ENCODE data around the gene MAG.

Gene MAG, protein sequence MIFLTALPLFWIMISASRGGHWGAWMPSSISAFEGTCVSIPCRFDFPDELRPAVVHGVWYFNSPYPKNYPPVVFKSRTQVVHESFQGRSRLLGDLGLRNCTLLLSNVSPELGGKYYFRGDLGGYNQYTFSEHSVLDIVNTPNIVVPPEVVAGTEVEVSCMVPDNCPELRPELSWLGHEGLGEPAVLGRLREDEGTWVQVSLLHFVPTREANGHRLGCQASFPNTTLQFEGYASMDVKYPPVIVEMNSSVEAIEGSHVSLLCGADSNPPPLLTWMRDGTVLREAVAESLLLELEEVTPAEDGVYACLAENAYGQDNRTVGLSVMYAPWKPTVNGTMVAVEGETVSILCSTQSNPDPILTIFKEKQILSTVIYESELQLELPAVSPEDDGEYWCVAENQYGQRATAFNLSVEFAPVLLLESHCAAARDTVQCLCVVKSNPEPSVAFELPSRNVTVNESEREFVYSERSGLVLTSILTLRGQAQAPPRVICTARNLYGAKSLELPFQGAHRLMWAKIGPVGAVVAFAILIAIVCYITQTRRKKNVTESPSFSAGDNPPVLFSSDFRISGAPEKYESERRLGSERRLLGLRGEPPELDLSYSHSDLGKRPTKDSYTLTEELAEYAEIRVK

DNA sequence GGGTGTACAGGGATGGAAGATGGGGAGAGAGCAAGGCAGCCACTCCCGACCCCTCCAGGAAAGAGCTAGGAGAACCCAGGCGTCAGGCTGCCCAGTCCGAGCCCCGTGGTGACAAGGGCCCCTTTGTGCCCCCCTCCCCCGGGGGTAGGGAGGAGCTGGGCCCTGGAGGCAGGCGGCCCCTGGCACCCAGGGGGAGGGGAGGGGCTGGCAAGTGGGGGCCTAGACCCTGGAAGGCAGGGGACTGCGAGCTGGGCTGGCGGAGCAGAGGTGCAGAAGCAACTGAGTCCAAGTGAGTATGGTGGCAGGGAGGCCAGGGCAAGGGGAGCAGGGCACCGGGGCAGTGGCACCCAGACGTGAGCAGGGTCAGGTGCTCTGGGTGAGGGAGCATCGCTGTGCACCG lies at the start of gene MAG:
TSS of gene MAG (plus strand) at position 246 of the 400 bp plus-strand sequence. CDS start 3,248 bp downstream, outside the sequence.
- no peak for DNase-seq (ENCODE audit: low read depth in 2 of 2)

DNA sequence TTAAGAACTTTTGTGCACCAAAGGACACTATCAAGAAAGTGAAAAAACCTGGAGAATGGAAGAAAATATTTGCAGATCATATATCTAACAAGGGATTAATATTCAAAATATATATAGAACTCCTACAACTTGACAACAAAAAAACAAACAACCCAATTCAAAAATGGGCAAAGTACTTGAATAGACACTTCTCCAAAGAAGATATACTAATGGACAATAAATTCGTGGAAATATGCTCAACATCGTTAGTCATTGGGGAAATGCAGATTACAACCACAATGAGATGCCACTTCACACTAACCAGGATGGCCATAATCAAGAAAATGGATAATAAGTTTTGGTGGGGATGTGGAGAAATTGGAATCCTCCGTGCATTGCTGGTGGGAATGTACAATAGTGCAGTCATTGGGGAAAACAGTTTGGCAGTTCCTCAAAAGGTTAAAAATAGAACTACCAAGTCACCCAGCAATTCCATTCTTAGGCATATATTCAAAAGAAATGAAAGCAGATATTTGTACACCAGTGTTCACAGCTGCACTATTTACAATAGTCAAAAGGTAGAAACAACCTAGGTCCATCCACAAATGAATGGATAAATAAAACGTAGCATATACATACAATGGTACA lies 45.4 kb upstream of the MAG start:
- no peak for DNase-seq (ENCODE audit: low read depth in 2 of 2)

DNA sequence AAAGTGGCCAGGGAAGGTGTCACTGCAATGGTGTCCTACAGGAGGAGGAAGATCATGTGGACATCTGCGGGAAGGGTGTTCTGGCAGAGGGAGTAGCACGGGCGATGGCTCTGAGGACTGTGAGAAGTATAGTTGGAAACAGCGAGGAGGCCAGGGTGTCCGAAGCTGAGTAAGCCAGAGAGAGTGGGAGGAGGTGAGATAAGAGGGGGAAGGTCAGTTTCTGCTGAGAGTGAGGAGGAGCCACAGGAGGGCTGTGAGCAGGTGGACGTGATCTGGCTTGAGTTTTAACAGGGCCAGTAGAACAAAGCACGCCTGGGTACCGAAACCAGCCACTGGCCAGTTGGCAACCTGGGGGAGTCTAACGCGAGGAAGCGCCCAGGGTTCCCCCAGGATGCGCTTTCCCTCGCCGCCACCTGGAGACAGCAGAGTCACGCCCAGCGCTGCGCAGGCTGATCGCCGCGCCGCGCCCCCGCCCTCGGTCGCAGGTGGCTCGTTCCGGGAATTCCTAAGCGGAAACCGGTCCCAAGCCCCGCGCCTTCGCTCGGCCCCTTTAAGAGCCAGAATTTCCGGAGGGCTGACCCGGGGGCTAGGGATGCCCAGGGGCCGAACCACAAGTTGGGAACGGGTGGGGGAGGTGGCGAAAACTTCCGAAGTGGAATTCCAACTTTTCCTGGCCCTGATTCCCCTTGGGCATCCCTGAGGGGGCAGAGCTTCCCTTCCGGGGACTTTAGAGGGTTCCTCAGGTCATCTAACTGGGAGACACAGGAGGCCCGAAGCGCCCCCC lies 44.2 kb upstream of the MAG start:
- DNase-seq (ENCODE audit: low read depth in 2 of 2) = peak in 1 of 2 donors; percentile 43

DNA sequence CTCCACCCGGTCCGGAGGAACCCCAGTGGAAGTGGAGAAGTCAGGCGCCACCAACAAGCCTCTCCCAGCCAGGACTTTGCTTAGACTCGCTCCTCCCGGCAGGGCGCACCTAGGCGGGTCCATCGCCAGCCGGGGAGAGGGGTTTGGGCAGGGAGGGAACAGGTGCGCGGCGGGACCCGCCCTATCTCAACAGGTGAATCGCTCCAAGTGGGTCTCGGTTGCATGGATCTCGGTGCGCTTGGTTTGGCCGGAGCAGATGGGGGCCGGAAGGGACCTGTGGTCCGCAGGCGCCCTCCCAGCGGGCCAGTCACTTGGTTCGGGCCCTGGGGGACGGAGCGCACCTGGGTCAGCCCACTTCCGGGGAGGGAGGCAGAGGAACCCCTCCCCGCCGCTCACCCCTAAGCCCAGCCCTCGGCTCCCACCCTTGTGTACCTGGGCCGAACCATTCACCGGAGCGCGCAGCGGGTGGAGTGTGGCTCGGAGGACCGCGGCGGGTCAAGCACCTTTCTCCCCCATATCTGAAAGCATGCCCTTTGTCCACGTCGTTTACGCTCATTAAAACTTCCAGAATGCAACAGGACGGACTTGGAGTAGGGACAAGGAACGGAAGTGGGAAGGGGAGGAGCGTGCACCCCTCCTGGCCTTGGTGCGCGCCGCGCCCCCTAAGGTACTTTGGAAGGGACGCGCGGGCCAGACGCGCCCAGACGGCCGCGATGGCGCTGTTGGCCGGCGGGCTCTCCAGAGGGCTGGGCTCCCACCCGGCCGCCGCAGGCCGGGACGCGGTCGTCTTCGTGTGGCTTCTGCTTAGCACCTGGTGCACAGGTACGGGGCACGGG lies 43.4 kb upstream of the MAG start, which contains the start of gene LSR:
TSS of gene LSR (plus strand) at position 693 of the 836 bp plus-strand sequence. CDS start at position 714, 21 bp downstream.
- DNase-seq (ENCODE audit: low read depth in 2 of 2) = peak; percentile 44 to 59

DNA sequence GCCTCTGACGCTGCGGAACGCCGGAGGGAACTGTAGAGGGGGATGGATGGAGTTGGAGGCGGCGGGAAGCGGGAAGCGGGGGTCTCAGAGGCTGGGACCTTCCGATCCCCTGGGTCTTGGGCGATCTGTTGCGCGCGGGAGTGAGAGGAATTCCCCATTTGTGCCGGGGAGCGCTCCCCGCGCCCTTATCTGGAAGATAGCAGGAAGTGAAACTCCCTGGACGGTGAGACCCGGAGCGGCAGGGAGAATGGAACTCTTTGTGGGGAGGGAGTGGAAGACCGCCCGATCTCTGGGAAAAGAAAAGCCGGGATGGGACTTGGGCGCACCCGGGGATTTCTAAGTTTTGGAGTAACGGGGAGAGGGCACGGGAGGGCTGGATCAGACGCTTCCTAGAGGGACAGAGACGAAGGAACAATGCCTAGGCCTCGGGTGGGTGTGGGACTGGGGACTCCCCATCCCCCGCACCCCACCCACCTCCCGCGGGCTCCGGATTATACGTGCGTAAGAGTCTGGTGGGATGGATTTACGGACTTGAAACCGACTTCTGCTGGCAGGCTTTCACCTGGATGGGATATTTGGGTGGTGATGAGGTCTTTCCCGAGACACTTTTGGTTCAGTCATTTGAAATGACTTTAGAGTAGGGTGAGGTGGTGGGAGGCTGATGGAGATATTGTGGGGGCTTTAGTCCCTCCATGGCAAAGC lies 42.7 kb upstream of the MAG start:
- no peak for DNase-seq (ENCODE audit: low read depth in 2 of 2)

DNA sequence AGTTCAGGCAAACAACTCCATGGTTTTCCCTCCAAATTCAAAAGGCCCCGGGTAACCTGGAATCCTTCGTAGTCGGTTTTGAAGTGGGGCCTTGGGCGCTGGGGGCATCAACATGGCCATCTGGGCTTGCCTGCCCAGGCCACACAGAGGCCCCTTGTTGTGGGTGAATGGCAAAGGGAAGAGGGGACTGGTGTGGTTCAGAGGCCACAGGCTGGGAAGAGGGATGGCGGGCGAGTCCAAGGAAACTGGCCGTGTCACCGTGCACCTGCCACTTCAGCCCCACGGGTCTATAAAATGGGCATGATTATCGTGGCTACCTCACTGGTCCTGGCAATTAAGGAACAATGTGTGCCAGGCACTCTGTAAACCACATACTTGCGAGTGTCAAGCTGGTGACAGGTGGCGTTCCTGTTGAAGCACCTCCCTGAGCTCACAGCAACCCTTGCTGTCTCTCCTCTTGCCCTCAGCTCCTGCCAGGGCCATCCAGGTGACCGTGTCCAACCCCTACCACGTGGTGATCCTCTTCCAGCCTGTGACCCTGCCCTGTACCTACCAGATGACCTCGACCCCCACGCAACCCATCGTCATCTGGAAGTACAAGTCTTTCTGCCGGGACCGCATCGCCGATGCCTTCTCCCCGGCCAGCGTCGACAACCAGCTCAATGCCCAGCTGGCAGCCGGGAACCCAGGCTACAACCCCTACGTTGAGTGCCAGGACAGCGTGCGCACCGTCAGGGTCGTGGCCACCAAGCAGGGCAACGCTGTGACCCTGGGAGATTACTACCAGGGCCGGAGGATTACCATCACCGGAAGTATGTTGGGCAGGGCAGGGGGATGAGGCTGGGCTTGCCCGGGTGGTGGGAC lies 41.9 kb upstream of the MAG start:
- no peak for DNase-seq (ENCODE audit: low read depth in 2 of 2)

DNA sequence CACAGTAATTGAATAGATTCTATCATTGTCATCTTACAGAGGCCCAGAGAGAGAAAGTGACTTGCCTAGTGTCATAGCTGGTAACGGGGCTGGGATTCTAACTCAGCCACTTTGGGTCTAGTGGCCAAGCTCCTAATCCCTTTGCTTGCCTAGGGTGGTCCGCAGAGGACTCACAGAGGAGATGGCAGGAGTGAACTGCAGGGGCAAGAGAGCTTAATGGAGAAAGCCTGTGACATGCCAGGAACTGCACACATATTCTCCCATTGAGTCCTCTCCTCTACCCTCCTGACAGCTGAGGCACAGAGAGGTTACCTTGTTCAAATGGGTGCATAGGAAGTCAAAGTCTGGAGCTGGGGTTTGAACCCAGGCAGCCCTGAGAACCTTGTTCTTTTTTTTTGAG lies 40.5 kb upstream of the MAG start:
- no peak for DNase-seq (ENCODE audit: low read depth in 2 of 2)

DNA sequence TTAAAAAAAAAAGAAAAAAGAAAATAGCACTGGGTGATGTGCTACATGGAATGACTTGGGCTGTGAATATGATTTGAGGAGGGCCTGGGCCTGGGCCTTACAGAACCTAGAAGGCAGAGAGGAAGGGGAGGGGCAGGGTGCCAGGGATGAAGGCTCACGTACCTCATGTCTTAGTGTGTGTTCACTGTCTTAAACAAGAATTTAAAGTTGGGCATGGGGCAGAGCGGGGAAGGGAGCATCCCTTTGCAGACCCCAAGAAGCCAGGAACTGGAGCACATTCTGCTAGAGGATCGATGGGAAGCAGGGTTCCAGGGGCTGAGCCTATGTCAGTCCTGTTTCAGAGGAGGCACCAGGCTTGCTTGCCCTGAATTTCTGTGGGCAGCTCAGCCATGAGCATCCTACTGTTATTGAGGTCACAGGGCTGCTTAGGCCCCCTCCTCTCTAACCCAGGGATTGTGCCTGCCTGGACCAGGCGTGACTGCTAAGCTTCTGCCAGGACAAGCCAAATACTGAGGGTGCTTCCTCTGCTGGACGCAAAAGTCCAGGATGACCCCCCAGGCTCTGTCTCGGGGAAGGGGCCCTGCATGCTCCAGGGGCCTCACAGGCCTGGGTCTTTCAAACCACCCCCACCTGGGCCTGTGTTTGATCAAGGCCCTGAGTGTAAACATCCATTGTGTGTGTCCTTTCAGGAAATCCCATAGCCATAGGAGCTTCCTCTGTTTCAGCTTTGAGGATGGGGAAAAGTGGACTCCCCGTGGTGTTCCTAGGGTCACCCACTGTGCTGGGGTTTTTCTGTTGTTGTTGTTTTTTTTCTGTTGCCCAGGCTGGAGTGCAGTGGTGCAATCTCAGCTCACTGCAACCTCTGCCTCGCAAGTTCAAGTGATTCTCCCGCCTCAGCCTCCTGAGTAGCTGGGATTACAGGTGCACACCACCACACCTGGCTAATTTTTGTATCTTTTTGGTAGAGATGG lies 38.4 kb upstream of the MAG start:
- no peak for DNase-seq (ENCODE audit: low read depth in 2 of 2)

DNA sequence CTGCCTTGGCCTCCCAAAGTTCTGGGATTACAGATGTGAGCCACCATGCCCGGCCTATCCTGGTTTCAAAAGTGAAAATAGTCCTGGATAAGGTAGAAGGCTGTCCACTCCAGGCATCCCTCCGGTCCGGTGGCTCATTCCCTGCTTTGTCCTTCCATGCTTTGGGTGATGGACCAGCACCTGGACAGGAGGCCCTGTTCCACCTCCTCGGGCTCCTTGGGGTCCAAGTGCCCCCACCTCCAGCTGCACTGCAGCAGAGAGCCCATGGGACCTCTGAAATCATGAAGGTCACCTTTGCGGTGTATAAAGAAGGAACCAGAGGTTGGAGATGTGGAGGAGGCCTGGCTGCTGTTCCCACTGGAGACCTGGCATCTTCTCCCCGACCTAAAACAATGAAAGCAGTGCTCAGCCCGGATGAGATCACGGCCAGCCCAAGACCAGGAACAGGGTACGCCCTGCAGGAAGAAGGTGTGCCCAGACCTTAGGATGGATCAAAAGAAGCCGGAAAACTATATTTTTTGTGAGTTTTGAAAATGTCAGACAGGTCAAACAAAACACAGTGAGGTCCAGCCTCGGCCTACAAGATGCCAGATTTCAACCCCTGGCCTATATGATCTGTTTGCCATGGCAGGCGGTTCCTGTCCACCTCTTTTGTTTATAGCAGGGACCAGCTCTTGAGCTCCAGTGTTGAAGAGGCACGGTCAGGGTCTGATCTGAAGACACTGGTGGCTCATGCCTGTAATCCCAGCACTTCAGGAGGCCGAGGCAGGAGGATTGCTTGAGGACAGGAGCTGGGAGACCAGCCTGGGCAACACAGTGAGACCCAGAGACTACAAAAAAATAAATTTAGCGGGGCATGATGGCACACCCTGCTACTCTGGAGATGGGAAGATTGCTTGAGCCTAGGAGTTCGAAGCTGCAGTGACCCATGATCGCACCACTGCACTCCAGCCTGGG lies 37.3 kb upstream of the MAG start:
- no peak for DNase-seq (ENCODE audit: low read depth in 2 of 2)

DNA sequence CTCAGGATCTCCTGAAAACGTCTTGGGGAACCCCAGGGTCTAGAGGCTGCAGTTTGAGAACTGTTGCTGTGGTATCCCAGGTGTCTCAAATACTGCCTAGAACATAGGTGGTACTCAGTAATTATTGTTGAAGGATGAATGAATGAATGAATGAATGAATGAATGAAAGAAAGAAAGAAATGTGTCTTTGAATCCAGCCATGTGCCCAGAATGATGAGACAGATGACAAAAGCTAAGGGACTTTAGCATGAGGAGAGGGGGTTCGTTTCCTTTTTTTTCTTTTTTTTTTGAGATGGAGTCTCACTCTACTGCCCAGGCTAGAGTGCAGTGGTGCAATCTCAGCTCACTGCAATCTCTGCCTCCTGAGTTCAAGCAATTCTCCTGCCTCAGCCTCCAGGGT lies 35.4 kb upstream of the MAG start:
- no peak for DNase-seq (ENCODE audit: low read depth in 2 of 2)

DNA sequence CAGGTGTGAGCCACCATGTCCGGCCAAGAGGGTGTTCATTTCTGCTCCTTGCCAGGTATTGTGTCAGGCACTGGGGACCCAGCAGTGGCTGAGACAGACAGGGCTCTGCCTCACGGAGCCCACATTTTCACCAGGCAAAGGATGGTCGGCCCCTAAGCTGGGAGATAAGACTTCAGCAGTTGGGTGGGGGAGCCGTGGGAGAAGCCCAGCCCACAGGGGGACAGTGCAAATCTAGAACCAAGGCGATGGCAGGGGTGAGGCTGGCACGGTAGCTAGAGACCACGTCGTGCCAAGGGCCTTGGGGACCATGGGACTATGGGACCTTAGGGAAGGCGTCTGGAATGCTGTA lies 34.9 kb upstream of the MAG start:
- DNase-seq (ENCODE audit: low read depth in 2 of 2) = no peak

DNA sequence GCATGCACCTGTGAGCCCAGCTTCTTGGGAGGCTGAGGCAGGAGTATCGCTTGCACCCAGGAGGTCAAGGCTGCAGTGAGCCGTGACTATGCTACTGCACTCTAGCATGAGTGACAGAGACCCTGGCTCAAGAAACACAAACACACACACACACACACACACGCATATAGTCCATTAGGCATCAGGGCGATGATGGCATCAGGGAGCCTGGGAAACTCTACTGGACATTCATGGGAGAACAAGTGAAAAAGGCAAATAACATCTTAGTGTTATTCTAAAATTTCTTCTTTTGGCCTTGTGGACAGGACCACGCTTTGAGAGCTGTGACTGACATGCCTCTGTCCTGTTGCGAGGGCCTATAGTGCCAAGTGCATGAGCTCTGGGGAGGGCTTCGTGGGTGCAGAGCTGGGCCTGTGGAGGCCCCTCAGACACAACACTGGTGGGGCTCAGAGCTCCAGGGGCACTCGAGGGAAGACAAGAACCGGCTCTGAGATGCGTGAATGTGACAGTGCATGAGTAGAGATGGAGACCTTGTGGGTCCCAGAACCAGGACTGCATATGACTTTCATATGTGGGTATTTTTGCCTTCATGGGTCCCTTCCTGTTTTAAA lies 31.2 kb upstream of the MAG start:
- no peak for DNase-seq (ENCODE audit: low read depth in 2 of 2)

DNA sequence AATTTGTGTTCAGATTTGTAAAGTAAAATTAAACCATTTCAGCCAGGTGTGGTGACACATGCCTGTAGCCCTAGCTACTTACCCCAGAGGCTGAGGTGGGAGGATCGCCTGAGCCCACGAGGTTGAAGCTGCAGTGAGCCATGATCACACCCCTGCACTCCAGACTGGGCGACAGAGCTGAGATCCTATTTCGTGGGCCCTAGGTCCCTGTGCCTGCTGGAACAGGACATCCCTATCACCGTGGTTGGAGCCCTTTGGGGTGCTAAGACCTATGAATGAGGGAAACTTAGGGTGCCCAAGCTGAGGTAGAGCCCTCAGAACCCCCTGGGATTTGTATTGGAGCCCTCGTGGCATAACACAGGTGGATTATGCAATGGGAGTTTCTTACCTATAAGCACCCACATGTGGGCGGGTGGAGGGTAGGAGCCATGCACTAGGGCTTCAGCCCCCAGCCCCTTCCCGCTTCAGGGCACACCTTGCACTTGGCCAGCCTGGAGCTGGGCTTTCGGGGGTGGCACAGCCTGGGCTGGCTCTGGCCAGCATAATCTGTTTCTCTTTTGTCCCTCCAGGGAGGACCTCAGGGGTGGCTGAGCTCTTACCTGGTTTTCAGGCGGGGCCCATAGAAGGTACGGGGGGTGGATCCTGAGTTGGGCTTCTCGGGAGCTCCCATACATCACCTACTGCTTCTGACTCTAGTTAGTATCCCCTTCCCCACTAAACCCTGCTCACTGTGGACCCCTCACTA lies 30.4 kb upstream of the MAG start:
- no peak for DNase-seq (ENCODE audit: low read depth in 2 of 2)

DNA sequence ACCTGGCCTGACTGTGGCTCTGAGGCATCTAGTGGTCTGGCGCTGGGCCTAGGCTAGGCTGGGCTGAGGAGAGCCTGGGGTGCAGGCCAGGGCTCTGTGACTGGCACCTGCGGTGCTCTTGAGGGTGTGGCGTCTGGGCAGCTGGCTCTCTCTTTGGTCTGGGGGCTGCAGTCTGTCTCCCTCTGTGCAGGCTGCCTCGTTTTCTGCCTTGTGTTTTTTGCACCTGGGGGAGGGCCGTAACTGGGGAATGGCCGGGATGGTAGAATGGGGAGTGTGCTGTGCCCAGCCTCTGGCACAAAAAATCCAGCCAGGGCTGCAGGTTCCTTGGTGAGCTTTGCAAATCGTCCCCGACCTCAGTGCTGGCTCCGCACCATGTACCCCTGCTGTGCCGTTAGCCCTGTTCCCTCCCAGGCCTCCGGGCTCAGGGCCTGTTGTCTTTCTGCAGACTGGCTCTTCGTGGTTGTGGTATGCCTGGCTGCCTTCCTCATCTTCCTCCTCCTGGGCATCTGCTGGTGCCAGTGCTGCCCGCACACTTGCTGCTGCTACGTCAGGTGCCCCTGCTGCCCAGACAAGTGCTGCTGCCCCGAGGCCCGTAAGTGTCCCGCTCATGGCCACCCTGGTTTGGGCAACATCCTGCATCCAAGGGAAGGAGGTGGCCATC lies 29.7 kb upstream of the MAG start:
- DNase-seq (ENCODE audit: low read depth in 2 of 2) = no peak

DNA sequence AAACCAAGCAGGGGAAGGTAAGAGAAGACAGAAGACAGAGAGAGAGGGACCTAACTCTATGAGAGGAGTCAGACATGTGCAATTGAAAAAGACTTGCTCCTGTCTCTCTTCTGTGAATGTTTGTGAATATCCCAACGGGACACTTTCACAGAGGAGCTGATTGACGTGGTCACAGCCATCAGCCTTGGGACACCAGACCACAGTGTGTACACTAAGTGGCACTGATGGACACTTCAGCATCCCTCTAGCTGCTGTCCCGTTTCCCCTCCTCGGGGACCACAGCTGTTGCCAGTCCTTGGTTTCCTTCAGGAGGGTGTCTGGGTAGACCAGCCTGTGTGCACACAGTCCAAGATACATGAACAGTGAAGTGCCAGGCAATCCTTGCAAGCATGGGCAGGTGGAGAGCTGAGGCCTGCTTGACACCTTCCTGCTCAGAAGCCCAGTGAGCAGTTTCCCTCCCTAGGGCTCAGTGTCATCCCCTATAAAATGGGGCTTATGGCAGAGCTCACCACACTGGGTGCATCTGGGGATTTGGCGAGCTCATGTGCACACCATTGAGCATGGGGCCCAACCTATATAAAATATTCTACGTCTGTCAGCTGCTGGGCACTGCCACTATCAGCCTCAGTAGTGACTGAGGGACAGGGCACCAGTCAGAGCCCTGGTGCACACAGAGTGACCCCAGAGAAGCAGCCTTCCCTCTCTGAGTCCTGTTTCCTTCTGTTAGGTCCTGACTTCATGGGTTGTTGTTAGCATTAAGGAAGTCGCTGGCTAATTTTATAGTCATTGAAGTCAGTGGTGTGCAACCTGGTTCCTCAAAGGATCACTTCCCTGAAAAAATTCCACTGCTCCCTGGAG lies 27.5 kb upstream of the MAG start:
- DNase-seq (ENCODE audit: low read depth in 2 of 2) = no peak
